ENCODE measurements around the gene MBL2.

MBL2 gene

GRCh38 chr10:52772623-52773022 lies at the start of gene MBL2:
Gene MBL2, minus strand, starts transcription at chr10:52772784. Its CDS starts 1,149 bp downstream, at chr10:52771635.
- DNase-seq: no peak

- no peak for DNase-seq
Observed at GRCh38 chr10:52820309-52820708, 47.7 kb upstream of the MBL2 start.

- DNase-seq: no peak
Observed at GRCh38 chr10:52818019-52818418, 45.4 kb upstream of the MBL2 start.

- DNase-seq: no peak
Observed at GRCh38 chr10:52814506-52814905, 41.9 kb upstream of the MBL2 start.

- DNase-seq: no peak
Observed at GRCh38 chr10:52811776-52812175, 39.2 kb upstream of the MBL2 start.

- no peak for DNase-seq
Observed at GRCh38 chr10:52810761-52811160, 38.2 kb upstream of the MBL2 start.

- DNase-seq: no peak
Observed at GRCh38 chr10:52807803-52808202, 35.2 kb upstream of the MBL2 start.

- no peak for DNase-seq
Observed at GRCh38 chr10:52805414-52806285, 33.1 kb upstream of the MBL2 start.

GRCh38 chr10:52801947-52802346 lies 29.4 kb upstream of the MBL2 start:
- DNase-seq: no peak

GRCh38 chr10:52786098-52786497 lies 13.5 kb upstream of the MBL2 start:
- DNase-seq: no peak

- no peak for DNase-seq
Observed at GRCh38 chr10:52785418-52785817, 12.8 kb upstream of the MBL2 start.

- no peak for DNase-seq
Observed at GRCh38 chr10:52783726-52784125, 11.1 kb upstream of the MBL2 start.

- DNase-seq: no peak
Observed at GRCh38 chr10:52782554-52782953, 10.0 kb upstream of the MBL2 start.

GRCh38 chr10:52780391-52781155 lies 8.0 kb upstream of the MBL2 start:
- no peak for DNase-seq

GRCh38 chr10:52779541-52780390 lies 7.2 kb upstream of the MBL2 start:
- DNase-seq: no peak

GRCh38 chr10:52778511-52779392 lies 6.2 kb upstream of the MBL2 start:
- no peak for DNase-seq

GRCh38 chr10:52777414-52777813 lies 4.8 kb upstream of the MBL2 start:
- DNase-seq: no peak

GRCh38 chr10:52776471-52776903 lies 3.9 kb upstream of the MBL2 start:
- DNase-seq: no peak

- DNase-seq: no peak
Observed at GRCh38 chr10:52775132-52775647, 2.6 kb upstream of the MBL2 start.

GRCh38 chr10:52774600-52775106 lies 2.1 kb upstream of the MBL2 start:
- DNase-seq: no peak

- DNase-seq: no peak
Observed at GRCh38 chr10:52774182-52774581, 1.6 kb upstream of the MBL2 start.

All from activated CD4-positive, alpha-beta T cell treated with anti-CD3 and anti-CD28 coated beads, Interleukin-2, amount 50 U/mL, for 4 hours (primary cell).